Endothelial cell of umbilical vein (primary cell): ENCODE results near the gene BRCA2. TPM values are rescaled to one million over a fixed set of nuclear protein-coding genes. Genes with fewer than 3 reads are reported as not detected.

Experiments
- polyA plus RNA-seq, 4 experiments: library from polyadenylated mRNA; depleted of rRNA in 3 of 4; stranded (reverse) in 3 of 4; unstranded in 1 of 4; fragments of >200 nt; gene quantifications; 2 replicates each; pipeline versions ENCODE4 v1.2.1 to v1.2.3, GENCODE V29; 2011 to 2012; ENCODE audit warnings: missing spikeins in 1 of 4
- small RNA-seq: library from RNA; depleted of rRNA; stranded (forward); fragments of <200 nt; gene quantifications from one replicate; pipeline ENCODE3, GENCODE V24; 2012; ENCODE audit warnings: low replicate concordance, low read depth; ENCODE audit not compliant: insufficient read depth, insufficient read length
- total RNA-seq: library from RNA; stranded (reverse); gene quantifications from 2 replicates; pipeline ENCODE4 v1.2.3, GENCODE V29; 2021

The BRCA2 gene
- total and polyA plus RNA-seq, 2 donors (not counting 3 experiments of a cell fraction or from before 2014, with no cell fraction given) = 2.9 to 17.5 TPM

Small RNA genes within 50 kb of the gene (small RNA-seq; reads per million reads assigned to genes)
- not detected for gene RF00190

Other genes starting within 250 kb of the BRCA2 start
- gene ZAR1L, start 145 bp upstream of the BRCA2 start, total RNA-seq = not detected in 2 replicates
- 0.05 TPM in 1 of 2 replicates, not detected in the other for gene ZAR1L, start 145 bp upstream of the BRCA2 start, polyA plus RNA-seq
- 1.8 and 2.1 TPM in 2 replicates for gene N4BP2L1, start 112.6 kb downstream of the BRCA2 start, total RNA-seq
- 1.1 TPM in 2 replicates for gene N4BP2L1, start 112.6 kb downstream of the BRCA2 start, polyA plus RNA-seq
- gene N4BP2L2, start 223.3 kb downstream of the BRCA2 start, total RNA-seq = 95.4 and 101 TPM in 2 replicates
- gene N4BP2L2, start 223.3 kb downstream of the BRCA2 start, polyA plus RNA-seq = 14.8 and 21.7 TPM in 2 replicates